A549 (cell line): ENCODE results near the gene IL4R.

ENCODE experiments used
- CHD4 ChIP-seq: fragments of 200-600 bp; sonication (generic); IDR thresholded peaks from 2 replicates; pipeline ENCODE4 v1.6.1; 2016; ENCODE audit warnings: antibody characterized with exemption, mild to moderate bottlenecking, borderline replicate concordance
- CTCF ChIP-seq: fragments of >200 bp; sonication (Bioruptor Twin); formaldehyde crosslinking; IDR thresholded peaks from 3 replicates; pipeline ENCODE4 v1.5.1; 2016
- EHMT2 ChIP-seq: fragments of 200-600 bp; sonication (generic); IDR thresholded peaks from 2 replicates; pipeline ENCODE4 v1.6.1; 2016; ENCODE audit warnings: antibody characterized with exemption, low read depth, mild to moderate bottlenecking, moderate library complexity
- ELK1 ChIP-seq: fragments of 150-350 bp; IDR thresholded peaks from 2 replicates; pipeline ENCODE4 v1.6.1; 2014; ENCODE audit warnings: low read depth, mild to moderate bottlenecking, low read length
- MAFK ChIP-seq: fragments of 450-650 bp; IDR thresholded peaks from 2 replicates; pipeline ENCODE4 v1.6.1; 2014; ENCODE audit not compliant: partially characterized antibody
- MAX ChIP-seq: IDR thresholded peaks from 2 replicates; pipeline ENCODE4 v1.6.1; 2012
- NFE2L2 ChIP-seq: fragments of 150-350 bp; conservative IDR thresholded peaks from 2 replicates; pipeline ENCODE4 v1.6.1; 2014; ENCODE audit warnings: low read length
- POLR2AphosphoS2 ChIP-seq: conservative IDR thresholded peaks from 2 replicates; pipeline ENCODE4 v1.6.1; 2012; ENCODE audit warnings: low read length, improper control_type of control experiment, inconsistent platforms

GRCh38 chr16:27265982-27266381 is 47.8 kb upstream of the IL4R start:
- no peak for TF ChIP-seq ELK1
- TF ChIP-seq CTCF, result no peak
- no peak for TF ChIP-seq POLR2AphosphoS2
- no peak for TF ChIP-seq EHMT2
- TF ChIP-seq MAX, result no peak
- no peak for TF ChIP-seq MAFK
- no peak for TF ChIP-seq NFE2L2
- TF ChIP-seq CHD4, result no peak
